ENCODE data around the gene GPR6. TPM values are rescaled to one million over a fixed set of nuclear protein-coding genes. Genes with fewer than 3 reads are reported as not detected.
A peak's percentile ranks its signal among the peaks of the same experiment; 100 is the strongest.

GPR6 gene
- total RNA-seq = not detected
- polyA plus RNA-seq = not detected

DNA sequence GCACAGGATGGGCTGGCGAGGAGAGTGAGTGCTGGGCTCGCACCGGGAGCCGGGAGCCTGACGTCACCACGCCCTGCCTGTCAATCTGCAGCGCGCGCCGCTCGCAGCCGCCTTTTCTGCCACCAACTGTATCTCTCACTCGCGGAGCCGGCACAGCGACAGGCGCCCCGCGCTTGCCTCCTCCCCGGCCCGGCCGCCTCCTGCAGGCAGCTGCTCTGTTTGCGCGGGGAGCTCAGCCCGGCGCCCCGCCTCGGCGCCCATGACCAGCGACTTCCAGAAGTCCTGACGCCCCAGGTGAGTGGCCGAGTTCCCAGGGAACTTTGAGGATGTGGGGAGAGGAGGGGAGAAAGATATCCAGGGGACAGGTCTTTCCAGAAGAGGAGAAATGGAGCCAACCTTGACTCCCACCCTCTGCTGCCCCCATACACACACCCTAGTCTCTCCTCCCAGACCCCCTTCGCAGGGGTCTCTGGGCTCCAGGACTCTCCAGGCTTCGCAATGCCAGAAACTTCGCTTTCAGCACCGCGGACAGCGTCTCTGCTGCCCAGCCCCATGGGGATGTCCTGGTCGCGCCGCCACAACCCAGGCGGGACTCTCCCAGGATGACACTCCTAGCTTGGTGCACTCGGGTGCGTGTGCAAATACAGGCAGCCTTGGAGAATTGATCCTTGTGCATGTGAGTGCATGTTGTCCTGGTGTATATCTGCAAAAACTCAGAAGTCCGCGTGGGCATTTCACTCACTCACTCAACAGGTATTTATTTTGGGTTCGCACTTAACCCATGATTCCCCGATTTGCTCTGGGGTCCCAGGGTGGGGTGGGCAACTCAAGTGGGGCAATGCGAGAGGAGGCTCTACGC lies at the start of gene GPR6:
TSS of gene GPR6 (plus strand) at position 138 of the 859 bp plus-strand sequence. CDS start 802 bp downstream, outside the sequence.
- no peak within 1 kb of the TSS for H3K4me3 Mint-ChIP-seq
- POLR2A ChIA-PET (ENCODE audit: partially characterized antibody) = no interaction called here

GRCh38 chr6:109934293-109934692 lies 43.8 kb upstream of the GPR6 start:
- H3K27ac ChIP-seq (ENCODE audit: low read depth, low read length) = no peak overlapping the region
- H3K27me3 ChIP-seq (ENCODE audit: insufficient read depth, low read length) = no peaks in the 10 kb centered on the region
- intact Hi-C loops (cut with micrococcal nuclease) = no loop called here
- no peaks in the 10 kb centered on the region for H3K9me3 ChIP-seq (ENCODE audit: control insufficient read depth in 1 of 2, low read length in 2 of 2)
- ChIA-PET POLR2A (ENCODE audit: partially characterized antibody) (no interaction called here), CTCF (ENCODE audit: partially characterized antibody) (no interaction called here)
- Mint-ChIP-seq H3K27ac (no peak overlapping the region), H3K4me1 (no peaks in the 10 kb centered on the region), H3K27me3 (peaks cover 0 to 1% of the 10 kb centered on the region in 2 donors), H3K36me3 (peaks cover 0 to 4% of the 10 kb centered on the region in 2 donors), H3K9me3 (peaks cover 0 to 11% (median 4%) of the 10 kb centered on the region in 8 donors), H3K4me3 (no peak overlapping the region)
- H3K4me1 ChIP-seq (ENCODE audit: insufficient read depth, low read length) = no peaks in the 10 kb centered on the region
- no peak for DNase-seq
- no peak overlapping the region for H3K4me3 ChIP-seq (ENCODE audit: low read length in 2 of 2)
- H3K36me3 ChIP-seq (ENCODE audit: insufficient read depth, low read length) = no peaks in the 10 kb centered on the region

More for the DNA sequence above, at the start of gene GPR6:
- peak in 2 of 5 donors; percentile 12 to 17 for DNase-seq
- intact Hi-C loops (cut with micrococcal nuclease) = no loop called here
- Mint-ChIP-seq H3K4me1 (peaks cover 0 to 1% (median 0%) of the 10 kb centered on the region in 4 donors), H3K36me3 (no peaks in the 10 kb centered on the region), H3K27me3 (peaks cover 34 to 40% of the 10 kb centered on the region in 2 donors), H3K9me3 (peaks cover 0 to 23% (median 5%) of the 10 kb centered on the region in 8 donors), H3K27ac (no peak within 1 kb of the TSS)
- Histone ChIP-seq H3K9me3 (ENCODE audit: control insufficient read depth in 1 of 2, low read length in 2 of 2) (no peaks in the 10 kb centered on the region), H3K36me3 (ENCODE audit: insufficient read depth, low read length) (no peaks in the 10 kb centered on the region), H3K4me3 (ENCODE audit: low read length in 2 of 2) (no peak within 1 kb of the TSS), H3K4me1 (ENCODE audit: insufficient read depth, low read length) (no peaks in the 10 kb centered on the region), H3K27ac (ENCODE audit: low read depth, low read length) (no peak within 1 kb of the TSS), H3K27me3 (ENCODE audit: insufficient read depth, low read length) (no peaks in the 10 kb centered on the region)
- CTCF ChIA-PET (ENCODE audit: partially characterized antibody) = no interaction called here

DNA sequence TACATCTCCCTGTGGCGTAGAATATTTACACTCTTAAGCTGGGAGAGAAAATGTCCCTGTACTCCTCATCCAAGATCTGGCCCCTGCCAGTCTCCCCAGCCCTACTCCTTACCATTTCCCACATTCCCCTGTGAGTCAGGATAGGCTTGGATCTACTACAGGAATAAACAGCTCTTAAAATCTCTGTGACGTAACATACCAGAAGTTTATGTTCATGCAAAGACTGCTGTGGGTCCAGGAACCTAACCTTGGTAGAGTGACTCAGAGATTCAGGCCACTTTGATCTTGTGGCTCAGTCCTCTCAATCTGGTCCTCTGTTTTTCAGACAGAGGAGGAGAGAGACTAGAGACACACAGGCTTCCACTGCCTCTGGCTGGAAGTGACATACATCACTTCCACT lies 38.5 kb upstream of the GPR6 start:
- Histone ChIP-seq H3K4me3 (ENCODE audit: low read length in 2 of 2) (no peak overlapping the region), H3K27ac (ENCODE audit: low read depth, low read length) (no peak overlapping the region), H3K27me3 (ENCODE audit: insufficient read depth, low read length) (no peaks in the 10 kb centered on the region), H3K36me3 (ENCODE audit: insufficient read depth, low read length) (no peaks in the 10 kb centered on the region), H3K4me1 (ENCODE audit: insufficient read depth, low read length) (no peaks in the 10 kb centered on the region), H3K9me3 (ENCODE audit: control insufficient read depth in 1 of 2, low read length in 2 of 2) (no peaks in the 10 kb centered on the region)
- CTCF ChIA-PET (ENCODE audit: partially characterized antibody) = no interaction called here
- Mint-ChIP-seq H3K4me3 (no peak overlapping the region), H3K27me3 (peaks cover 6 to 12% of the 10 kb centered on the region in 2 donors), H3K9me3 (peaks cover 0 to 10% (median 4%) of the 10 kb centered on the region in 8 donors), H3K4me1 (no peaks in the 10 kb centered on the region), H3K27ac (no peak overlapping the region), H3K36me3 (peaks cover 0 to 4% of the 10 kb centered on the region in 2 donors)
- intact Hi-C loops (cut with micrococcal nuclease) = no loop called here
- POLR2A ChIA-PET (ENCODE audit: partially characterized antibody) = no interaction called here
- DNase-seq = no peak

DNA sequence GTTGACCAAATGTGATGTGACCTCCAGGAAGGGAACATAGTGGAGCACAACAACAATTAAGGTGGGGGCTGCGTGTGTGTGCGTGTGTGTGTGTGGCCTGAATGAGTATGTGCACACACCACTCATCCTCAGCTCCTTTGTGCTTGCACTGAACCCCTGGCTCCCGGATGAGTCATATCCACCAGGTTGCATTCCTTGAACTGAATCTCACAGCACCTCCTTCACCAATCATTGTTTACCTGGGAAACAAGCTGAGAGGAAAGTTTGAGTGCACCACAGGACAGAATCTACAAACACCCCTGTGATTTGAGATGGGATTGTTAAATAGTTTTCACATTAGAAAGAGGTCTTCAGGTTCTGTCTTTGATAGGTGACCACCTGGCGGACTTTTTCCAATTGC lies 33.7 kb upstream of the GPR6 start:
- Histone ChIP-seq H3K27ac (ENCODE audit: low read depth, low read length) (no peak overlapping the region), H3K4me1 (ENCODE audit: insufficient read depth, low read length) (no peaks in the 10 kb centered on the region), H3K9me3 (ENCODE audit: control insufficient read depth in 1 of 2, low read length in 2 of 2) (no peaks in the 10 kb centered on the region), H3K36me3 (ENCODE audit: insufficient read depth, low read length) (no peaks in the 10 kb centered on the region), H3K4me3 (ENCODE audit: low read length in 2 of 2) (no peak overlapping the region), H3K27me3 (ENCODE audit: insufficient read depth, low read length) (no peaks in the 10 kb centered on the region)
- H3K36me3 Mint-ChIP-seq = no peaks in the 10 kb centered on the region
- no peaks in the 10 kb centered on the region for H3K4me1 Mint-ChIP-seq
- ChIA-PET CTCF (ENCODE audit: partially characterized antibody) (no interaction called here), POLR2A (ENCODE audit: partially characterized antibody) (no interaction called here)
- no peak for DNase-seq
- intact Hi-C loops (cut with micrococcal nuclease) = no loop called here
- peaks cover 17 to 26% of the 10 kb centered on the region in 2 donors for H3K27me3 Mint-ChIP-seq
- no peak overlapping the region for H3K4me3 Mint-ChIP-seq
- H3K9me3 Mint-ChIP-seq = peaks cover 0 to 4% (median 0%) of the 10 kb centered on the region in 8 donors
- H3K27ac Mint-ChIP-seq = no peak overlapping the region

DNA sequence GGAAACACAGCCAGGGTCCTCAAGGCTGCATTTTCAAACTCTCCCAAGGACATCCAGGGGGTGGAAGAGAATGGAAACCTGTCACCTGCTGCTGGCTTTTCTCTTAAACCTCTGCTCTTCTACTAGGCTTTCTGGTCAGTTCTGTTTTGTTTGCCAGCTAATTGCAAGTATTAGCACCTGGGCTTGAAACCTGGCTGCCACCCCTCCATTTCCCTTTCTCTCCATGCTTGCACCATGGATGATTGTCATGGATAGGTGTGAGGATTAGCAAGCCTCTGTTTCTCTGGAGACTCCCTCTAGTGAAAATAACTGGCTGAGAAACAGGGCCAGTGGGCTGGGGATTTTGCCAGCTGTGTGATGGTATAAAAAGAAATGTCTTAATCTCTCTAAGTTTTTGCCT lies 33.0 kb upstream of the GPR6 start:
- H3K4me3 Mint-ChIP-seq = no peak overlapping the region
- Histone ChIP-seq H3K4me3 (ENCODE audit: low read length in 2 of 2) (no peak overlapping the region), H3K27me3 (ENCODE audit: insufficient read depth, low read length) (no peaks in the 10 kb centered on the region), H3K4me1 (ENCODE audit: insufficient read depth, low read length) (no peaks in the 10 kb centered on the region), H3K9me3 (ENCODE audit: control insufficient read depth in 1 of 2, low read length in 2 of 2) (no peaks in the 10 kb centered on the region), H3K36me3 (ENCODE audit: insufficient read depth, low read length) (no peaks in the 10 kb centered on the region), H3K27ac (ENCODE audit: low read depth, low read length) (no peak overlapping the region)
- no peak for DNase-seq
- intact Hi-C loops (cut with micrococcal nuclease) = no loop called here
- ChIA-PET POLR2A (ENCODE audit: partially characterized antibody) (no interaction called here), CTCF (ENCODE audit: partially characterized antibody) (no interaction called here)
- H3K27ac Mint-ChIP-seq = no peak overlapping the region
- no peaks in the 10 kb centered on the region for H3K36me3 Mint-ChIP-seq
- H3K27me3 Mint-ChIP-seq = peaks cover 18 to 28% of the 10 kb centered on the region in 2 donors
- no peaks in the 10 kb centered on the region for H3K4me1 Mint-ChIP-seq
- peaks cover 0 to 4% (median 0%) of the 10 kb centered on the region in 8 donors for H3K9me3 Mint-ChIP-seq

- POLR2A ChIA-PET (ENCODE audit: partially characterized antibody) = no interaction called here
- H3K27me3 Mint-ChIP-seq = peaks cover 22 to 37% of the 10 kb centered on the region in 2 donors
Measured at GRCh38 chr6:109946979-109947378, 31.1 kb upstream of the GPR6 start.

GRCh38 chr6:109949281-109950065 lies 28.6 kb upstream of the GPR6 start:
- H3K27ac ChIP-seq (ENCODE audit: low read depth, low read length) = no peak overlapping the region
- Mint-ChIP-seq H3K27ac (no peak overlapping the region), H3K4me3 (no peak overlapping the region), H3K27me3 (peaks cover 24 to 32% of the 10 kb centered on the region in 2 donors), H3K36me3 (no peaks in the 10 kb centered on the region), H3K4me1 (no peaks in the 10 kb centered on the region), H3K9me3 (peaks cover 0 to 8% (median 2%) of the 10 kb centered on the region in 8 donors)
- H3K9me3 ChIP-seq (ENCODE audit: control insufficient read depth in 1 of 2, low read length in 2 of 2) = no peaks in the 10 kb centered on the region
- ChIA-PET CTCF (ENCODE audit: partially characterized antibody) (no interaction called here), POLR2A (ENCODE audit: partially characterized antibody) (no interaction called here)
- H3K36me3 ChIP-seq (ENCODE audit: insufficient read depth, low read length) = no peaks in the 10 kb centered on the region
- no peaks in the 10 kb centered on the region for H3K27me3 ChIP-seq (ENCODE audit: insufficient read depth, low read length)
- DNase-seq = no peak
- H3K4me1 ChIP-seq (ENCODE audit: insufficient read depth, low read length) = no peaks in the 10 kb centered on the region
- no peak overlapping the region for H3K4me3 ChIP-seq (ENCODE audit: low read length in 2 of 2)
- intact Hi-C loops (cut with micrococcal nuclease) = no loop called here

More at GRCh38 chr6:109946979-109947378, 31.1 kb upstream of the GPR6 start:
- no peak overlapping the region for H3K27ac Mint-ChIP-seq
- H3K27ac ChIP-seq (ENCODE audit: low read depth, low read length) = no peak overlapping the region
- H3K4me3 Mint-ChIP-seq = no peak overlapping the region
- H3K4me1 Mint-ChIP-seq = no peaks in the 10 kb centered on the region
- no peak overlapping the region for H3K4me3 ChIP-seq (ENCODE audit: low read length in 2 of 2)
- DNase-seq = no peak
- CTCF ChIA-PET (ENCODE audit: partially characterized antibody) = no interaction called here
- H3K27me3 ChIP-seq (ENCODE audit: insufficient read depth, low read length) = no peaks in the 10 kb centered on the region
- H3K9me3 Mint-ChIP-seq = peaks cover 0 to 6% (median 2%) of the 10 kb centered on the region in 8 donors
- no peaks in the 10 kb centered on the region for H3K36me3 ChIP-seq (ENCODE audit: insufficient read depth, low read length)
- H3K36me3 Mint-ChIP-seq = no peaks in the 10 kb centered on the region
- no peaks in the 10 kb centered on the region for H3K9me3 ChIP-seq (ENCODE audit: control insufficient read depth in 1 of 2, low read length in 2 of 2)
- intact Hi-C loops (cut with micrococcal nuclease) = no loop called here
- no peaks in the 10 kb centered on the region for H3K4me1 ChIP-seq (ENCODE audit: insufficient read depth, low read length)

Data from CD4-positive, alpha-beta memory T cell (primary cell).